ENCODE measurements around the gene LAMP1. TPM values are rescaled to one million over a fixed set of nuclear protein-coding genes. Genes with fewer than 3 reads are reported as not detected.

Gene LAMP1
- total and polyA plus RNA-seq, 2 donors from 2014 or later = 210 to 256 TPM

DNA sequence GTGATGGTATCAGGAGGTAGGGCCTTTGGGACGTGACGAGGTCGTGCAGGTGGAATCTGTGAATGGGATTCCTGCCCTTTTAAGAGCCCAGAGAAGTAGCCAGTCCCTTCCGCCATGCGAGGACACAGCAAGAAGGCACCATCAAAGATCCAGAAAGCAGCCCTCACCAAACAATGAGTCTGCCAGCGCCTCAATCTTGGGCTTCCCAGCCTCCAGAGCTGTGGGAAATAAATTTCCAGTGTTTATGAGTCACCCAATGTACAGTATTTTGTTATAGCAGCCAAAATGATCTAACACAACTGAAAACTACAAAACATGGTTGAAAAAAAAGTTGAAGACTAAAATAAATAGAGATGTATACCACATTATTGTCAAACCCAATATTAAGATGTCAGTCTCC is 16.9 kb upstream of the LAMP1 start:
- intact Hi-C loops (cut with DNase I) = no loop called here
- no peak overlapping the region for H3K27ac ChIP-seq (ENCODE audit: low read depth in 2 of 2, low read length in 2 of 2)
- no peak overlapping the region for H3K9ac ChIP-seq (ENCODE audit: low read length in 3 of 3)
- no peak overlapping the region for H3K4me3 ChIP-seq (ENCODE audit: low read length in 3 of 3)
- H3K27me3 ChIP-seq (ENCODE audit: control insufficient read depth, insufficient read depth, low read length) = no peaks in the 10 kb centered on the region
- no peak for TF ChIP-seq CTCF (IDR thresholded peaks at IDR 0.05; ENCODE audit: borderline replicate concordance, extremely low read depth, insufficient read depth)
- H3K9me3 ChIP-seq (ENCODE audit: control insufficient read depth in 2 of 3, insufficient read depth in 1 of 3, low read length in 3 of 3) = no peaks in the 10 kb centered on the region
- no peaks in the 10 kb centered on the region for H3K36me3 ChIP-seq (ENCODE audit: control insufficient read depth in 2 of 3, insufficient read depth in 3 of 3, low read length in 3 of 3)
- FAIRE-seq (no peak), DNase-seq (no peak)
- no peaks in the 10 kb centered on the region for H3K4me1 ChIP-seq (ENCODE audit: control insufficient read depth in 2 of 3, insufficient read depth in 2 of 3, low read depth in 1 of 3, low read length in 3 of 3)

DNA sequence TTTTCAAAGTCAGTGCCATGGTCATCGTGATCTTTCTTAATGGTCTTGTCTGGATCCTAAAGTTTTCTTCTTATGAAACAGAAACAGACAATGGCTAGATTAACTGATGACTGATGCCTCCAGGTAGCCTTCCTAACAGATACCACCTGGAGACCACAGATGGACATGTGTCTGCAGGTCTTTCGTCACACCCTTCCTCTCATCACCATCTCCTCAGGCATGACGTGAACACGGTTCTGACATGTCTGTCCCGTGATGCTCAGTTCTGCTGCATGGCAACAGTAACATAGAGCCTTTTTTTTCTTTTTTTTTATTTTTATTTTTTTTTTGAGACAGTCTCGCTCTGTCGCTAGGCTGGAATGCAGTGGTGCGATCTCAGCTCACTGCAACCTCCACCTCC is 13.1 kb upstream of the LAMP1 start:
- no peak for FAIRE-seq
- Histone ChIP-seq H3K27ac (ENCODE audit: low read depth in 2 of 2, low read length in 2 of 2) (no peak overlapping the region), H3K9ac (ENCODE audit: low read length in 3 of 3) (no peak overlapping the region), H3K4me3 (ENCODE audit: low read length in 3 of 3) (no peak overlapping the region), H3K4me1 (ENCODE audit: control insufficient read depth in 2 of 3, insufficient read depth in 2 of 3, low read depth in 1 of 3, low read length in 3 of 3) (no peaks in the 10 kb centered on the region), H3K9me3 (ENCODE audit: control insufficient read depth in 2 of 3, insufficient read depth in 1 of 3, low read length in 3 of 3) (no peaks in the 10 kb centered on the region), H3K27me3 (ENCODE audit: control insufficient read depth, insufficient read depth, low read length) (no peaks in the 10 kb centered on the region), H3K36me3 (ENCODE audit: control insufficient read depth in 2 of 3, insufficient read depth in 3 of 3, low read length in 3 of 3) (no peaks in the 10 kb centered on the region)
- no peak for DNase-seq
- no peak for TF ChIP-seq CTCF (IDR thresholded peaks at IDR 0.05; ENCODE audit: borderline replicate concordance, extremely low read depth, insufficient read depth)
- intact Hi-C loops (cut with DNase I) = no loop called here

GRCh38 chr13:113288880-113289279 is 8.2 kb upstream of the LAMP1 start:
- FAIRE-seq (no peak), DNase-seq (no peak)
- intact Hi-C loops (cut with DNase I) = no loop called here
- Histone ChIP-seq H3K9ac (ENCODE audit: low read length in 3 of 3) (no peak overlapping the region), H3K27ac (ENCODE audit: low read depth in 2 of 2, low read length in 2 of 2) (no peak overlapping the region), H3K4me1 (ENCODE audit: control insufficient read depth in 2 of 3, insufficient read depth in 2 of 3, low read depth in 1 of 3, low read length in 3 of 3) (no peaks in the 10 kb centered on the region), H3K36me3 (ENCODE audit: control insufficient read depth in 2 of 3, insufficient read depth in 3 of 3, low read length in 3 of 3) (no peaks in the 10 kb centered on the region), H3K27me3 (ENCODE audit: control insufficient read depth, insufficient read depth, low read length) (no peaks in the 10 kb centered on the region), H3K4me3 (ENCODE audit: low read length in 3 of 3) (no peak overlapping the region), H3K9me3 (ENCODE audit: control insufficient read depth in 2 of 3, insufficient read depth in 1 of 3, low read length in 3 of 3) (no peaks in the 10 kb centered on the region)
- TF ChIP-seq CTCF (IDR thresholded peaks at IDR 0.05; ENCODE audit: borderline replicate concordance, extremely low read depth, insufficient read depth) = no peak

GRCh38 chr13:113291129-113291528 is 5.9 kb upstream of the LAMP1 start:
- no peaks in the 10 kb centered on the region for H3K27me3 ChIP-seq (ENCODE audit: control insufficient read depth, insufficient read depth, low read length)
- H3K4me3 ChIP-seq (ENCODE audit: low read length in 3 of 3) = no peak overlapping the region
- DNase-seq (no peak), FAIRE-seq (no peak)
- no peak for TF ChIP-seq CTCF (IDR thresholded peaks at IDR 0.05; ENCODE audit: borderline replicate concordance, extremely low read depth, insufficient read depth)
- H3K27ac ChIP-seq (ENCODE audit: low read depth in 2 of 2, low read length in 2 of 2) = no peak overlapping the region
- H3K4me1 ChIP-seq (ENCODE audit: control insufficient read depth in 2 of 3, insufficient read depth in 2 of 3, low read depth in 1 of 3, low read length in 3 of 3) = no peaks in the 10 kb centered on the region
- intact Hi-C loops (cut with DNase I) = no loop called here
- no peaks in the 10 kb centered on the region for H3K9me3 ChIP-seq (ENCODE audit: control insufficient read depth in 2 of 3, insufficient read depth in 1 of 3, low read length in 3 of 3)
- H3K36me3 ChIP-seq (ENCODE audit: control insufficient read depth in 2 of 3, insufficient read depth in 3 of 3, low read length in 3 of 3) = no peaks in the 10 kb centered on the region
- no peak overlapping the region for H3K9ac ChIP-seq (ENCODE audit: low read length in 3 of 3)
